Measurements from ENCODE around the gene BIRC7.
A peak's percentile ranks its signal among the peaks of the same experiment; 100 is the strongest.

The BIRC7 gene

DNA sequence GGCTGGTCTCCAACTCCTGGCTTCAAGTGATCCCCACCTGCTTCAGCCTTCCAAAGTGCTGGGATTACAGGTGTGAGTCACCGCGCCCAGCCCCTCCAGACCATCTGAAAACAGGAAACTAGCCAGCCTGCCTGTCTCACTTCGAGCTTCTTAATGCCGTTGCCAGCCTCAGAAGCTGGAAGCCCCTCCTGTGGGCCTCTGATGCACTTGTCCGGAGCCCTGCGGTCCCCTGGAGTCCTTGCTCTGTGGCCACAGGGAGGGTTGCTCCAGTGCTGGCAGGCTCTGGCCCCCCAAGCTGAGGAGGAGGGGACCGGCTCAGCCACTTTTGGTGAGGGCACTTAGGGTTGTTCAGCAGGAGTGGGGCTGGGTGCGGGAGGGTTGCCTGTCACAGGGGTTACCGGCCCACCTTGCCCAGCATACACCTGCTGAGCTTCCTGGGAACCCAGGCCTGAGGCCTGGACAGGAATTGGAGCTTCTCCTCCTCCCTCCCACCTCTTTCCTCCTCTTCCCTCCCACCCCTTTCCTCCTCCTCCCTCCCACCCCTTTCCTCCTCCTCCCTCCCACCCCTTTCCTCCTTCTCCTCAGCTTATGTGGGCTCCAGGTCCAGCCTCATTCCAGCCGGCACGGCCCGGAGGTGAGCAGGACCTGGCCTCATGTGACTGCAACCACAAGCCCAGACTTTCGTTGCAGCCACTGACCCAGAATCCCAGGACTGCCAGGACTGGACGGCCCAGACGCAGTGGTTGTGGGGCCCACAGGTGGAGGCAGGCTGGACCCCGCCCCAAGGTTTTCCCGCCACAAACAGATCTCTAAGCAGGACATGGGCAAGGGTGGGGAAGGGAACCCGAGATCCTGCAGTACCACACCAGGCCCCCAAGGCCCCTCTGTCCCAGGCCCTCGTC, 9.4 kb upstream of the BIRC7 start:
- DNase-seq: no peak

DNA sequence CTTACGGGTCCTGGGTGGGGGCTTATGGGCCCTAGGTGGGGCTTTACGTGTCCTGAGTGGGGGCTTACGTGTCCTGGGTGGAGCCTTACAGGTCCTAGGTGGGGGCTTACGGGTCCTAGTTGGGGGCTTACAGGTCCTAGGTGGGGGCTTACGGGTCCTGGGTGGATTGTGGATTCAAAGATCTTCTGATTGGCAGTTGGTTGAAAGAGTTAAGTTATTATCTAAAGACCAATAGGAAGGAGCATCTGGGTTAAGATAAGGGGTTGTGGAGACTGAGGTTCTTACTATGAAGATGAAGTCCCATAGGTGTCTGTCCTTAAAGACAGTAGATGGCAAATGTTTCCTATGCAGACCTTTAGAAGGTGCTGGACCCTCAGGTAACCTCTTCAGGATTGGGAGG, 8.4 kb upstream of the BIRC7 start:
- DNase-seq: no peak

GRCh38 chr20:63228806-63229205, 6.9 kb upstream of the BIRC7 start:
- DNase-seq: no peak

DNA sequence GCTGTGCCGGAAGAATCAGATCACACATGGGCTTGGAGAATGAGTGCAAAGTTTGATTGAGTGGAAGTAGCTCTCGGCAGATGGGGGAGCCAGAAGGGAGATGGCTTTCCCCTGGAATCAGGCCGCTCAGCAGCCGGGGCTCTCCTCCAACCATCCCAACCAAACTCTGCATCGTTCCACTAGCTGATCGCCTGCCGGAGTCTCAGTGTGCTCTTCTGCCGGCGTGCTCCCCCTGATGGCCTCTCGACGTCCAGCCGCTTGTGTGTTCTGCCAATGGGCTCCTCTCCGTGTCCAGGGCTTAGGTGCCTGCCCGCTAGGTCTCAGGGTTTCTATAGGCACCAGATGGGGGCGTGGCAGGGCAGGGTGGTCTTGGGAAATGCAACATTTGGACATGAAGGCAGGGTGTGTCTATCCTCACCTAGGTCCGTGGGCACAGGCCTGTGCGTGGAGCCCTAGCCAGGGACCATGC, 4.9 kb upstream of the BIRC7 start:
- DNase-seq: peak; percentile 69

GRCh38 chr20:63232235-63233060, 3.3 kb upstream of the BIRC7 start:
- DNase-seq: peak; percentile 90

DNA sequence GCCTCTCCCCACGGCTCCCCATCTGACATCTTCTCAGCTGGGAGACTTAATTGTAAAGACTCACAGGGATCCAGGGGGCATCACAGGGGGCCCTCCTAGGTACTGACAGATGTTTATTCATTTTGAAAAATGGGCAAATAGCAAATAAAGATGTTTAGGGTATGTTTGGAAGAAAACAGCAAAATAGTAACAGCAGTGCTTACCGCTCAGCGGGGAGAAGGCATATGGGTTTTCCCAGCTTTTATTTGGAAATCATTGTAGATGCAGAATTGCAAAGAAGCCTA, 2.7 kb upstream of the BIRC7 start:
- DNase-seq: no peak

DNA sequence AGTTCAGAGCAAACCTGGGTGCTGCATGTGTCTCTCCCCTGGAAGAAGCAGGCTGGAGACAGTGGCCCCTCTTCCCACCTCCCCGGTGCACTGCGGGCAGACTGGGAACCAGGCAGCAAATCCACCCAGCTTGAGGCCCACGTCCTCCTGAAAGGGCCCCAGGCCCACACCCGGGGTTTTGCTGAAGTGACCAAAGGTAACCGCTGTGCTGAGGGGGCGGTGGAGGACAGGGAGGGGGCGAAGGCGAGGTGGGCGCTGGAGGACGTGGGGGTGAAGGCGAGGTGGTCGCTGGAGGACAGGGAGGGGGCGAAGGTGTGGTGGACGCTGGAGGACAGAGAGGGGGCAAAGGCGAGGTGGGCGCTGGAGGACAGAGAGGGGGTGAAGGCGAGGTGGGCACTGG, 1.8 kb upstream of the BIRC7 start:
- no peak for DNase-seq

DNA sequence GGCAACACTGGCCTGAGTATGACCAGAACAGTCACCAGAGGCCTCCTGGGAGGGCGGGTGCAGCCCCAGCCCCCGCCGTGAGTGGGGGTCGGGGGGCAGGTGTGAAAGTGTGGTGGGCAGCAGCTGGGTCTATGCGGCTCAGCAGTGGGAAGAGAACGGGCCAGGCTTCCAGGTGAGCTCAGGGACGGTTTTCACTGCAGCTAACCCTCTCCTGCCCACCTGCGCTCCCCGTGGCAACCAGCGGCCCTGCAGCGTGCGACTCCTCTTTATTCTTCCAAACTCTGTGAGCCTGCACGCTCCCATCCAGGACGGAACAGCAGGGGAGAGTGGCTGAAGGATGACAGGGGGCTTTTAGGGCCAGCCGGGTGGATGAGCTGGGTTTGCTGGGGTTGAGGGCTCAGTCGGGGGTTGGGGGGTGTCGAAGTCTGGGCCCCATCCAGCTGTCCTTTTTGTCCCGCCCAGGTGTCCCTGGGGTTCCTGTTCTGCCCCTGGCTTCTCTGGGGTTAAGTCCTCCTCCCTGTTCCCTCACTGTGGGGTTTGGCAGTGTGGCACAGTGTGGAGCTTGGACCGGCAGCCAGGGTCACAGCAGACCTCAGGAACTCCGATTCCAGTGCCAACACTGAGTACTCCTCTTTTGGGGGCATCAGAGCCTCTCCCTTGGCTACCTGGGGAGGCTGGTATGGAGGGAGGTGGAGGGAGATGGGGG, 859 bp upstream of the BIRC7 start:
- peak; percentile 19 for DNase-seq

DNA sequence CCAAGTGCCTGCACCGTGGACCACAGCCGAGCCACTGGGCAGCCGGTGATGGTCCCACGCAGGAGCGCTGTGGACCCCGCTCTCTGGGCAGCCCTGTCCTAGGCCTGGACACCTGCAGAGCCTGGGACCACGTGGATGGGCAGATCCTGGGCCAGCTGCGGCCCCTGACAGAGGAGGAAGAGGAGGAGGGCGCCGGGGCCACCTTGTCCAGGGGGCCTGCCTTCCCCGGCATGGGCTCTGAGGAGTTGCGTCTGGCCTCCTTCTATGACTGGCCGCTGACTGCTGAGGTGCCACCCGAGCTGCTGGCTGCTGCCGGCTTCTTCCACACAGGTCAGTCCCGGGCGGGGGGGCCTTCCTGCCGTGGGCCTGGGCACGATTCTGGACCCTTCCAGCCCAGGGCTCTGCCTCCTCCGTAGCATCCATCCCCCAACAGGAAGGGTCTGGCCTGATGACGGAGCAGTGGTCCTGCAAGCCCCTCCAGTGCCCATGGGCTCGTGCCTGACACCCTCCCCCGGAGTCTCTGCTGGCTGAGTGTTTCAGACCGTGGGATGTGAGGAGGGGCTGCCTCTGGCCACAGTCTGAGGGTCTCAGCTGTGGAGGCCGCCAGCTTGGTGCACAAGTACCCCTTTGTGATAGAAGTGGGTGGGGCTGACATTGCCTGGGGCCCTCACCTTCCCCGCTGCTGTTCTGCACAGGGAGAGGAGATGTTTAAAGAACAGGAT, 572 bp downstream of the BIRC7 start:
- no peak for DNase-seq

DNA sequence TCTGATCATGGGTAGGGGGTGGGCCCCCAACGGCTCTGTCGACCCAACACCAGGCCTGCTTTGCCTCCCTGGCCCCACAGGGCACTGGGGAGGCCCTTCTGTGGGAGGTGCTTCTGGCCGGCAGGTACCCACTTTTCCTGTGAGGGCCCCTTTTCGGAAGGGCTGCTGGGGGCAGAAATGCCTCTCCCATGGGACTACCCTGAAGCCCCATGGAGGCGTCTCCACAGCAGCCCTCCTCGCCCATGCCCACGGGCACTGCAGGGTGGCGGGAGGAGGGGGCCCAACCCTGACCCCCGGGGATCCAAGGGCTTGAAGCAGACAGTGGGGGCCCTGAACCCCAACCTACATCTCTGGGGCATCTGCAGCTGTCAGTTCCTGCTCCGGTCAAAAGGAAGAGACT, 2.3 kb downstream of the BIRC7 start:
- DNase-seq: no peak

- DNase-seq: no peak
Measured at GRCh38 chr20:63238514-63239125, 2.9 kb downstream of the BIRC7 start.

DNA sequence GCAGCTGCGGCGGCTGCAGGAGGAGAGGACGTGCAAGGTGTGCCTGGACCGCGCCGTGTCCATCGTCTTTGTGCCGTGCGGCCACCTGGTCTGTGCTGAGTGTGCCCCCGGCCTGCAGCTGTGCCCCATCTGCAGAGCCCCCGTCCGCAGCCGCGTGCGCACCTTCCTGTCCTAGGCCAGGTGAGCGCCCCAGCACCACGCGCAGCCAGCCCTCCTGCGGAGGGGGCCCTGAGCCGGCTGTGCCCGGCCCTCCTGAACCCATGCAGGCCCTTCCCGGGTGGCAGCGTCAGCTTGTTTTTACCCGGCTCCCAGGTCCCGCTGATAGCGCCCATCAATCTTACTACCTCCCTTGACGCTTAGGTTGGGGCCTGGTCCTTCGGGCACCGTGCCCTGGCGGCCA, 3.7 kb downstream of the BIRC7 start:
- no peak for DNase-seq

- no peak for DNase-seq
Measured at GRCh38 chr20:63240004-63240403, 4.3 kb downstream of the BIRC7 start.

- no peak for DNase-seq
Measured at GRCh38 chr20:63241272-63241671, 5.6 kb downstream of the BIRC7 start.

DNA sequence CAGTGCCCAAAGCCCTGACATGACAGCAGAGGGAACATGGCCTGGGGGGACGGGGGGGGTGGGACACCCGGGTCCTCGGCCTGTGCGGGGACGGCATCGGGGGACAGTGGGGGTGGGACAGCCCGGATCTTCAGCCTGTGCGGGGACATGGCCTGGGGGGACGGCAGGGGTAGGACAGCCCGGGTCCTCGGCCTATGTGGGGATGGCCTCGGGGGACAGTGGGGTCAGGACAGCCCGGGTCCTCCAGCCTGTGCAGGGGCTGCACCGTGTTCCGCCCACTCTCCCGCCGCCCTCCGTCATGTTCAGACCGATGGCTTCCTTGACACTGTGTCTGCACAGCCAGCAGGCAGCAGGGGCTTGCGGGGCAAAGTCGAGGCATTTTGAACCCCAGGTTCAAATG, 7.0 kb downstream of the BIRC7 start:
- DNase-seq: no peak

- DNase-seq: no peak
Measured at GRCh38 chr20:63243604-63244247, 8.0 kb downstream of the BIRC7 start.

- no peak for DNase-seq
Measured at GRCh38 chr20:63244468-63244867, 8.8 kb downstream of the BIRC7 start.

DNA sequence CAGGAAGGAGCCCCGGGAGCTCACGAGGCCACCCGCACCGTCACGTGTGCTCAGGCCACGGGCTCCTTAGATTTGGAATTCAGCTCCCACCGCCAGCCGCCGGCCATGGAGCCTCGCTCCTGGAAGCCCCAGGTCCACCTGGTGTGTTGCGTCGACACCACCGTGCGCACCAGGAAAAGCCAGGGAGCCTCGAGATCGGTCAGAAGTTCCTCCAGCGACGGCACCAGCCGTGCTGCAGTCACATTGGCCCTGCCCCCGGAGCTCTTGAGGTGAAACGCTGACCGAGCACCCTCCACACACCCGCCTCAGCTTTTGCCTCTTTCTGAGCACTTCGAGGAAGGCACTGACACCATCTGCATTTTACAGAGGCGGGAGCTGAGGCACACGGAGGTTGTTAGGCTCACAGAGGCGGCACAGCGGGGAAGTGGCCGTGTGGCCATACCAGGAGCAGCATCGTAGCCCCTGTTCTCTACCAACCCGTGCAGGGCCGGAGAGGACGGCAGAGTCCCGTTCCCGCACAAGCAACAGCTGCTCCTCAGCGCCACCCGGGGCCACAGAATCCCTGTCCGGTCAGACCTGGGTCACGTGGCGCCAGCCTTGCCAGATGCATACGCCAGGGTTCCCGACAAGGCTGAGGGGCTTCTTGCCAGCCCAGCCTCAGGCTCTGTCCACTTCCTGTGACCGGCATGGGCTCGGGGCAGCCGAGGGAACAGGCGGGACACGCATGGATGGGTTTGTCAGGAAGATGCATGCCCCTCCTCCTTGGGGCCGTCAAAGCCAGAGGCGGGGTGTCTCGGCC, 11.0 kb downstream of the BIRC7 start:
- no peak for DNase-seq

DNA sequence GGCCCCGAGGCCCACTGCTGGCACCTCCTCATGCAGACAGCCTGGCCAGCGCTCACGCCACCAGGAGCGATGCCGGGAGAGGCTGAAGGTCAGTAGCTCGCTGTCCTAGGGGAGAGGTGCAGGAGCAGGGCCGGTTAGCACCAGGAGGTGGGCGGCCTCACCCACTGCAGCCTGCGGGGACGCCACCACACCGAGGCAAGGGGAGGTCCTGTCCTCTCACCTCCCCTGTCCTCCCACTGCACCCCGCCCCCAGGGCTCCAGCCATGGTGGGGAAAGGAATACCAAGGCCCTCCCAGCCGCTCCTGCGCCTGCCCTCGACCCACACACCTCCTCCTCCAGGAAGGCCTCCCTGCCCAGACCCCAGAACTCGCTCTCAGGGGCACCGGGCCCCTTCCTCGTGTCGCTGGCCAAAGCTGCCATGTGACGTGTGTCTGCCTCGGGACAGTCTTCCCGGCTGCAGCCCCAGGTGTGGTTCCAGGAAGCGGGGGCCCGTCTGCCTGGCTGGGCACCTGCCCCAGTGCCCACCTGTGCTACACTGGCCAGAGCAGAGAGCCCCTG, 12.0 kb downstream of the BIRC7 start:
- no peak for DNase-seq

DNA sequence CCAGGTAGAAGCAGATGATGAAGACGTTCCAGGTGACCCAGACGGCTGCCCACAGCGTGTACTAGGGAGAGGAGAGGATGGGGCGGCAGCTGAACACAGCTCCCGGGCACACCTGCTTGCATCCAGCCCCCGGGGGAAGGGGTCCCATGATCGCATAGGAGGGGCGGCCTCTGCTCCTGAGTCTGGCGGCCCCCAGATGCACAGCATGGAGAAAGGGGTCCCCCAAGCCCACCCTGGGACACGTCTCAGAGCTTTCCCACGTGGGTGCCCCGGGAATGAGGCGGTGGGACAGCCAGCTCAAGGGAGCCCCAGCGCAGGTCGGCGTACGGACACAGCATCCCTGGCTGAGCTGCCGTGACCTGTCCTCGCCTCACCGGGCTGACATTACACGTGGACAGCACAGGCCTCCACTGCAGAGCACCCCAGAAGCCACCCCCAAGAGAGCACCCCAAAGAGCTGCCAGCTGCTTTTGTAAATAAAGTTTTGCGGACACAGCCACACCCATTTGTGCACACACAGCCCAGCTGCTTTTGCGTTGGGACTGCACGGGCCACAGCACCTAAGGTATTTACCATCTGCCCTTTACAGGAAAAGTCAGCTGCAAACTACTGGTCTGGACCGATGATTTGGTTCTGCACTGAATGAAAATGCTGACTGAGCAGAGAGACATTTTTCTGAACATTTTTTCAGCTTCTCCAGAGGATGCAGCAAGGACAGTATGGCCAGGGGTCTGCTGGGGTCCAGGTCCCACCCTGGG, 13.3 kb downstream of the BIRC7 start:
- no peak for DNase-seq
